HG03378 (cell line): Measurements from ENCODE around the gene AGO3.
"Not testable (repeated sequence)": the region's sequence is repeated elsewhere in the genome, so short reads cannot be mapped to it uniquely, and the experiment has no call there.

Experiments used
- ATAC-seq: cut with Tn5 transposase; IDR thresholded peaks from one replicate; pipeline ENCODE4 v1.9.1; 2021; ENCODE audit warnings: mild to moderate bottlenecking, moderate library complexity; ENCODE audit not compliant: unreplicated experiment

The AGO3 gene

GRCh38 chr1:36006941-36007500 is 76.1 kb downstream of the AGO3 start:
- no peak for ATAC-seq

- no peak for ATAC-seq
Measured at GRCh38 chr1:36007741-36008140, 76.8 kb downstream of the AGO3 start.

GRCh38 chr1:36008546-36009197 is 77.8 kb downstream of the AGO3 start:
- ATAC-seq = no peak

- no peak for ATAC-seq
Measured at GRCh38 chr1:36014722-36015220, 83.9 kb downstream of the AGO3 start.

- no peak for ATAC-seq
Measured at GRCh38 chr1:36016686-36017085, 85.8 kb downstream of the AGO3 start.

GRCh38 chr1:36023098-36023769 is 92.3 kb downstream of the AGO3 start:
- no peak for ATAC-seq

- ATAC-seq = not testable (repeated sequence)
Measured at GRCh38 chr1:36024024-36024423, 93.1 kb downstream of the AGO3 start.

- ATAC-seq = no peak
Measured at GRCh38 chr1:36024847-36025246, 93.9 kb downstream of the AGO3 start.

GRCh38 chr1:36027766-36028165 is 96.9 kb downstream of the AGO3 start:
- ATAC-seq = no peak

- no peak for ATAC-seq
Measured at GRCh38 chr1:36031441-36031840, 100.5 kb downstream of the AGO3 start.

GRCh38 chr1:36034692-36035091 is 103.8 kb downstream of the AGO3 start:
- no peak for ATAC-seq

GRCh38 chr1:36035154-36035553 is 104.2 kb downstream of the AGO3 start:
- no peak for ATAC-seq

- ATAC-seq = no peak
Measured at GRCh38 chr1:36040238-36040637, 109.3 kb downstream of the AGO3 start.

- no peak for ATAC-seq
Measured at GRCh38 chr1:36051821-36052220, 120.9 kb downstream of the AGO3 start.

- no peak for ATAC-seq
Measured at GRCh38 chr1:36053978-36054377, 123.1 kb downstream of the AGO3 start.

- ATAC-seq = no peak
Measured at GRCh38 chr1:36055706-36056105, 124.8 kb downstream of the AGO3 start.

- no peak for ATAC-seq
Measured at GRCh38 chr1:36062315-36062714, 131.4 kb downstream of the AGO3 start.

- ATAC-seq = no peak
Measured at GRCh38 chr1:36067871-36068270, 137.0 kb downstream of the AGO3 start.

GRCh38 chr1:36068866-36069265 is 138.0 kb downstream of the AGO3 start:
- ATAC-seq = no peak

GRCh38 chr1:36070349-36070748 is 139.4 kb downstream of the AGO3 start:
- no peak for ATAC-seq

GRCh38 chr1:36076979-36077573 is 146.2 kb downstream of the AGO3 start:
- no peak for ATAC-seq

GRCh38 chr1:36080236-36080635 is 149.3 kb downstream of the AGO3 start:
- no peak for ATAC-seq
